T-helper 1 cell treated with Interleukin-12 subunit alpha and Interleukin-12 subunit beta and Interleukin-4 antibody, amounts not matched to agents 30 ng/mL and 1 ng/mL, for 36 hours (primary cell): Measurements from ENCODE around the gene NSUN4. TPM values are rescaled to one million over a fixed set of nuclear protein-coding genes. Genes with fewer than 3 reads are reported as not detected.
"Not testable (repeated sequence)": the region's sequence is repeated elsewhere in the genome, so short reads cannot be mapped to it uniquely, and the experiment has no call there.

ENCODE experiments used
- intact Hi-C: fragments of 100-400 bp; cut with micrococcal nuclease; formaldehyde crosslinking; loops from one replicate; pipeline ENCODE4 v1.15.1; 2024
- total RNA-seq: library from RNA; stranded (reverse); gene quantifications from 2 replicates; pipeline ENCODE4 v1.2.3, GENCODE V29; 2022

Gene NSUN4
- total RNA-seq, 1 donor from 2014 or later, result 28.7 TPM

DNA sequence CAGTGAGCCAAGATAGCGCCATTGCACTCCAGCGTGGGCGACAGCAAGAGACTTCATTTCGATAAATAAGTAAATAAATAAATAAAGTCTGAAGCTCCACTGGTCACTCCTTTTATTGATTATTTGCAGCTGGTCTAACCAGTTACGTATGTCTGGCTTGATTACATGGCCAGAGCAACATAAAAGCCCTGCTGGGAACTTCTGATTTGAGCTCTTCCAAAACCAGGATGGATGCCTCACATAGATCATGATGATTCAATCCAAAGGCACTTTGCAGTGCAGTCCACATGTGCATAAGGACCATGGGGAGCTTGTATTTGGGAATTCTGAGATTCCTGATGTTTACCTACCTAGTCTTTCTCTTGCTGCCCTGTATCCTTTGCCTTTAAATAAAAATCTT is 24.0 kb downstream of the NSUN4 start:
- intact Hi-C loops, result no loop called here

DNA sequence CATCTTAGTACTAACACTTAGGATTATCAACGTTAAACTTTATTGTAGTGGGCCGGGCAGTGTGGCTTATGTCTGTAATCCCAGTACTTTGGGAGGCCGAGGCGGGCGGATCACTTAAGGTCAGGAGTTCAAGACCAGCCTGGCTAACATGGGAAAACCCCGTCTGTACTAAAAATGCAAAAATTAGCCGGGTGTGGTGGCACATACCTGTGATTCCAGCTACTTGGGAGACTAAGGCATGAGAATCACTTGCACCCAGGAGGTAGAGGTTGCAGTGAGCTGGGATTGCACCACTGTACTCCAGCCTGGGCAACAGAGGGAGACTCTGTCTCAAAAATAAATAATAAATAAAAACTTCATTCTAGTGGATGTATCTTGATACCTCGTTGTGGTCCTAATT is 25.2 kb downstream of the NSUN4 start:
- intact Hi-C loops, result not testable (repeated sequence)

GRCh38 chr1:46367072-46367471 is 26.5 kb downstream of the NSUN4 start:
- intact Hi-C loops, result no loop called here

DNA sequence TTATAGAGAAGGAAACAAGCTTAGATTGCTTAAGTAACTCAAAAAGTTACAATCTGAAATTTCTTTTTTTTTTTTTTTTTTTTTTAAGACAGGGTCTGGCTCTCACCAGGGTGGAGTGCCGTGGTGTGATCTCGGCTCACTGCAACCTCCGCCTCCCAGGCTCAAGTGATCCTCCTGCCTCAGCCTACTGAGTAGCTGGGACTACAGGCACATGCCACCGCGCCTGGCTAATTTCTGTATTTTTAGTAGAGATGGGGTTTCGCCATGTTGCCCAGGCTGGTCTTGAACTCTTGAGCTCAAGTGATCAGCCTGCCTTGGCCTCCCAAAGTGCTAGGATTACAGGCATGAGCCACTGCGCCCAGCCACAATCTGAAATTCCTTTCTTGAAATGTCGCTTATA is 27.1 kb downstream of the NSUN4 start:
- intact Hi-C loops, result not testable (repeated sequence)

DNA sequence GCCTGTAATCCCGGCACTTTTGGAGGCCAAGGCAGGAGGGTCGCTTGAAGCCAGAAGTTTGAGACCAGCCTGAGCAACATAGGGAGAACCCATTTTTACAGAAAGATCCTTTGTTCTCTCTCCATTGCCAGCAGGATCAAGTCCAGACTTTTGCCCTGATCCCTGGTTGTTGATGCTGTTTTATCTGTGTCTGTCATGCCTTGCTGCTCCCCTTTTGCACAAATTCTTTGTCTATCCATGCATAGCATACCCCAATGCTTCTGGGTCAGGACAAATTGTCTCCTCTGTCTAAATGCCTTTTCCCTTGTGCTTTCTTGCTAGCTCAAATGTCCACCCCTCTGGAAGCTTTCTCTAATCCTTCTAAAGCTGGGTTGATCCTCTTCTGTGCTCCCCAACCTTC is 28.2 kb downstream of the NSUN4 start:
- intact Hi-C loops, result no loop called here

GRCh38 chr1:46369542-46370213 is 29.1 kb downstream of the NSUN4 start:
- intact Hi-C loops, result no loop called here

GRCh38 chr1:46370214-46370633 is 29.6 kb downstream of the NSUN4 start:
- intact Hi-C loops, result no loop called here

- intact Hi-C loops, result no loop called here
These were observed 31.8 kb downstream of the NSUN4 start for GRCh38 chr1:46372431-46372830.

GRCh38 chr1:46379996-46380395 is 39.4 kb downstream of the NSUN4 start:
- intact Hi-C loops, result no loop called here

- intact Hi-C loops, result no loop called here
These were observed 39.9 kb downstream of the NSUN4 start for GRCh38 chr1:46380508-46380907.

DNA sequence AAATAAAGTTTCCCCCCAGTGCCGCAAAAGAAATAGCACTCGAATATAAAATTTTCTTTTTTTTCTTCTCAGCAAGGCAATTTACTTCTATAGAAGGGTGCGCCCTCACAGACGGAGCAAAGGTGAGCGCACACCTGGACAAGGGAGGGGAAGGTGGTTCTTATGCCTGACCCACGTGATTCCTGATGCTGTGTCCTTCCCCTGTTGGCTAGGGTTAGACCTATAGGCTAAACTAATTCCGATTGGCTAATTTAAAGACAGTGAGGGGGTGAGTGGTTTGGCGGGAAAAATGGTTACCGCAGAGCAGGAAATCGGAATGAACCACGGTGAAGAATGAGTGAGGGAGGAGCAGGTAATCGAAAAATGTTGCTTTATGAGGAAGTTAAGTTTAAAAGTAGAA is 52.9 kb downstream of the NSUN4 start:
- intact Hi-C loops, result no loop called here

- intact Hi-C loops, result no loop called here
These were observed 53.7 kb downstream of the NSUN4 start, which contains the start of gene FAAH for GRCh38 chr1:46394108-46394871. Gene FAAH, plus strand, starts transcription at chr1:46394317. Its CDS starts 32 bp downstream, at chr1:46394349.

GRCh38 chr1:46394872-46395465 is 54.4 kb downstream of the NSUN4 start:
- intact Hi-C loops, result no loop called here

GRCh38 chr1:46396441-46397398 is 56.1 kb downstream of the NSUN4 start:
- intact Hi-C loops, result no loop called here

DNA sequence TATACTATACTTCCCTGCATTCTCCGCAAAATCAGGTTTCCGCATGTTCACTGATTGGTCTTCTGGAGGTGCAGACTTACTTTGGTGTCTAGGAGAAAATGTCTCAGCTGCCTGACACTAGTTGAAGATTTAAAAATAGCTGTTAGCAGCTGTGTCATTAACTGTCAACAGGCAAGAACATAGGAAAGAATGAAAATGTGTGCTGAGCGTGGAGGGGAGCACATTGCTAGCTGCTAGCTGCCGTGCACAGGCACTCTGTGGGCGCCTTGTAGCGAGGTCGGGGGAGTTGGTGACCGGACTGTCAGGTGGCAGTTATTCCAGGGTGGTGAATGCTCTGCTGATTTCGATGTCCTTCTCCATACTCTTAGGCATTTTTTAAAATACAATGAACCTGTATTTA is 58.7 kb downstream of the NSUN4 start:
- intact Hi-C loops, result no loop called here

- intact Hi-C loops, result no loop called here
These were observed 59.8 kb downstream of the NSUN4 start for GRCh38 chr1:46400421-46400820.

GRCh38 chr1:46401154-46401913 is 60.7 kb downstream of the NSUN4 start:
- intact Hi-C loops, result no loop called here

DNA sequence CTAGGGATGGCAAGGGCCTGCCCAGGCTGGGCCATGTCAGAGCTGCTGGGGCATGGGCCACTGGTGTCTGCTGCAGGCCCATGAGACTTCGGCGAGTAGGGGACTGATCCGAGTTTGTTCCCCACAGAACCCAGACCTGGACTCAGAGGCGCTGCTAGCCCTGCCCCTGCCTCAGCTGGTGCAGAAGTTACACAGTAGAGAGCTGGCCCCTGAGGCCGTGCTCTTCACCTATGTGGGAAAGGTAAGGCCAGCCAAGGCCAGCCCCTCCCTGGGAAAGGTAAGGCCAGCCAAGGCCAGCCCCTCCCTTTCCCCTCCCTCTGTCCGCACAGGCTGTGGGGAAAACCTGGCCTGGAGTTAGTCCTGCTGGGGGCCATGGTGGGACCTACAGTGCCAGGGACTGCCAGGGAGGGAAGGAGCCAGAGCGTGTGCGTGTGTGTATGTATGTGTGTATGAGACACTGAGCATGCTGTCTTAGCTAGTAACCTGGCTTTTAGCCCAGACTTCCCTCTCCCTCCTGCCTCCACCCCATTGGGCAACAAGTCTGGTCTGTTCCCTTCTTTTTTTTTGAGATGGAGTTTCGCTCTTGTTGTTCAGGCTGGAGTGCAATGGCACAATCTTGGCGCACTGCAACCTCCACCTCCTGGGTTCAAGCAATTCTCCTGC is 61.5 kb downstream of the NSUN4 start:
- intact Hi-C loops, result no loop called here

DNA sequence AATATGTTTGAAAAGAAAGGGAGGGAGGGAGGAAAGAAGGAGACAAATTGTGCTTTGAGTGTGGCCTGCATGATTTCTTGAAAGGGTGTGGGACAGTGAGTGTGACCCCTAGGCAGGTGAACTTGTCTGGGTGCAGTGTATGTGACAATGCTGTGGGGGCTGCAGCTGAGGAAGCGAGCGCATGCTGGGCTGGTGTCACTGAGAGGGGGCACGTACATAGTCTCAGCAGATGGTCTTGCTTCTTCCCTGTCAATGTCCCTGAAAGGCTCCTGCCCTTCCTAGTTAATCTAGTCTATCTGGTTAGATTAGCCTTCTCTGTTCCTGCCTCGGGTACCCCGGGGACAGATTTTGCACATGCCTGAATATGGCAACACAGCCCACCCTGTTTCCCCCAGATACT is 63.3 kb downstream of the NSUN4 start:
- intact Hi-C loops, result no loop called here
